ENCODE results near the gene RCSD1.
A peak's percentile ranks its signal among the peaks of the same experiment; 100 is the strongest.

RCSD1 gene

DNA sequence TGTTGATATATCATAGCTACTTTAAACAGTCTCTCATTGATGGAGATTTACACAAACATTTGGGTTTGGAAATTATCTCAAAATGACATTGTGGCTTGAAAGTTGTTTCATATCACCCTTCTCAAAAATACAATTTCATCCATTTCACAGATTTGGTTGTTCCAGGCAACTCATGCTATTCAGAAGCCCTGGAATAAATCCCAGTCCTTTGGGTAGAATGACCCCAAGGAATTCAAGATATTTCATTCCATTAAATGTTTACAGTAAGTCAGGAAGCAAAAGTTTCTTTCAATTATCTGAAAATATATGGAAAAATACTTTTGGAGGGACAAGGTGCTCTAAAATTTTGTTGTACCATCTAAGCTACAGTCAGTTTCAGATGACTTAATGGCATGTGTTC, 118.9 kb downstream of the RCSD1 start:
- Histone ChIP-seq H3K4me2 (peak overlapping the region in 3 of 11 experiments; percentile 3 to 78 (median 38); a peak in 4 of 22 replicates), H3K9ac (no peak overlapping the region), H3K4me3 (no peak overlapping the region), H3K4me1 (peaks cover 30 to 63% (median 47%) of the 10 kb centered on the region in 10 experiments), H3K36me3 (peaks cover 0 to 12% (median 0%) of the 10 kb centered on the region in 11 experiments; a peak in 3 of 22 replicates), H3K9me3 (replicated peaks in 1 of 11) (0 out of 22 replicates have a peak, but pooled peaks cover 0 to 4% (median 0%) of the 10 kb centered on the region in 11 experiments), H3K27me3 (no peaks in the 10 kb centered on the region), H4K20me1 (peaks cover 0 to 43% (median 0%) of the 10 kb centered on the region in 11 experiments; a peak in 3 of 22 replicates), H3K27ac (no peak overlapping the region)
- no peak for TF ChIP-seq Cebpa-rat (IDR thresholded peaks at IDR 0.05)

DNA sequence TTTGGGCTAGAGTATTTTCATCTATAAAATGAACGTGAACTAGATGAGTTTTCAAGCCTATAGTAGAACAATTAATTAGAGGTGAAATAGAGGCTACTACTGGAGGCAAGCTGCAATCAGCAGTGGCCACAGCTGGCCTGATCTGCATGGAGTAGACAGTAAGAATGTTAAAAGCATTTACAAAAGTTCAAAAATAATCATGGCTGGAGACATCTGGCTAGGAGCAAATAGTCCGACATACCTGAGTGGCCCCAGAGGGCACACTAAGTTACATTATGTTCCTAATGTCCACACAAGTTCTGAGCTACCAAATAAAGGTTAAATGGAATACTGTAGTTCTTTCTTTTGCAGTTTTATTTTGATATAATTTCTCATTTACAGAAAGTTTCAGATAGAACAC, 119.7 kb downstream of the RCSD1 start:
- H3K4me2 ChIP-seq = peak overlapping the region in 5 of 11 experiments; percentile 10 to 78 (median 38); a peak in 9 of 22 replicates
- H4K20me1 ChIP-seq = peaks cover 0 to 47% (median 0%) of the 10 kb centered on the region in 11 experiments; a peak in 3 of 22 replicates
- H3K27me3 ChIP-seq = no peaks in the 10 kb centered on the region
- no peak overlapping the region for H3K9ac ChIP-seq
- H3K27ac ChIP-seq = peak overlapping the region in 3 of 11 experiments; percentile 5 to 91 (median 40); a peak in 2 of 22 replicates
- peaks cover 0 to 11% (median 0%) of the 10 kb centered on the region in 11 experiments; a peak in 3 of 22 replicates for H3K36me3 ChIP-seq
- TF ChIP-seq Cebpa-rat (IDR thresholded peaks at IDR 0.05) = no peak
- H3K9me3 ChIP-seq (replicated peaks in 1 of 11) = 0 out of 22 replicates have a peak, but pooled peaks cover 0 to 4% (median 0%) of the 10 kb centered on the region in 11 experiments
- peaks cover 38 to 72% (median 55%) of the 10 kb centered on the region in 10 experiments for H3K4me1 ChIP-seq
- no peak overlapping the region for H3K4me3 ChIP-seq

DNA sequence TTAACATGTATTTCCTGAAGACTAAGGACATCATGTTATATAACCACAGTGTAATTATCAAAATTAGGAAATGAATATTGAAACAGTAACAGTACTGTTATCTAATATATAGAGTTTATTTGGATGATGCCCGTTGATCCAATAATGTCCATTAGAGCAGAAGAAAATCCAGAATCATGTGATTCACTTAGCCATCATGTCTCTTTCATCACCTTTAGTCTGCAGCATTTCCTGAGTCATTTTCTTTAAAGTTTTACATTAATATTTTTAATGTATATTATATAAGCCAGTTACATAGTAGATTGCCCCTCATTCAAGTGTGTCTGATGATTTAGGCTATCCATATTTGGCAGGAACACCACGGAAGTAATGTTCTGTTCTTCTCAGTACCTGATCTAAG, 120.6 kb downstream of the RCSD1 start:
- Histone ChIP-seq H3K27ac (peak overlapping the region in 7 of 11 experiments; percentile 39 to 95 (median 89); a peak in 7 of 22 replicates), H3K27me3 (no peaks in the 10 kb centered on the region), H3K9ac (no peak overlapping the region), H4K20me1 (peaks cover 0 to 47% (median 0%) of the 10 kb centered on the region in 11 experiments; a peak in 5 of 22 replicates), H3K4me3 (no peak overlapping the region), H3K4me2 (peak overlapping the region in 8 of 11 experiments; percentile 10 to 91 (median 43); a peak in 10 of 22 replicates), H3K4me1 (peaks cover 47 to 81% (median 64%) of the 10 kb centered on the region in 10 experiments), H3K36me3 (peaks cover 0 to 7% (median 0%) of the 10 kb centered on the region in 11 experiments; a peak in 2 of 22 replicates), H3K9me3 (replicated peaks in 1 of 11) (no peaks in the 10 kb centered on the region)
- TF ChIP-seq Cebpa-rat (IDR thresholded peaks at IDR 0.05) = no peak

GRCh38 chr1:167751676-167752075, 121.6 kb downstream of the RCSD1 start:
- no peak overlapping the region for H3K4me3 ChIP-seq
- H3K27me3 ChIP-seq = no peaks in the 10 kb centered on the region
- H3K4me1 ChIP-seq = peaks cover 50 to 91% (median 74%) of the 10 kb centered on the region in 10 experiments
- peak overlapping the region in 5 of 11 experiments; percentile 74 to 78 (median 77); a peak in 7 of 22 replicates for H3K9ac ChIP-seq
- peaks cover 0 to 7% (median 0%) of the 10 kb centered on the region in 11 experiments; a peak in 2 of 22 replicates for H3K36me3 ChIP-seq
- peak overlapping the region in 8 of 11 experiments; percentile 86 to 95 (median 90); a peak in 17 of 22 replicates for H3K27ac ChIP-seq
- no peak for TF ChIP-seq Cebpa-rat (IDR thresholded peaks at IDR 0.05)
- peaks cover 0 to 51% (median 0%) of the 10 kb centered on the region in 11 experiments; a peak in 5 of 22 replicates for H4K20me1 ChIP-seq
- H3K4me2 ChIP-seq = peak overlapping the region in 10 of 11 experiments; percentile 77 to 91 (median 83); a peak in 21 of 22 replicates
- H3K9me3 ChIP-seq (replicated peaks in 1 of 11) = no peaks in the 10 kb centered on the region

- Histone ChIP-seq H3K4me3 (peak overlapping the region in 7 of 10 experiments; percentile 23 to 63 (median 51); a peak in 11 of 20 replicates), H3K9ac (peak overlapping the region; percentile 7 to 80 (median 77); a peak in 20 of 22 replicates), H3K36me3 (peaks cover 0 to 1% (median 0%) of the 10 kb centered on the region in 11 experiments; a peak in 1 of 22 replicates), H3K27me3 (no peaks in the 10 kb centered on the region), H3K4me1 (peaks cover 50 to 95% (median 80%) of the 10 kb centered on the region in 10 experiments), H3K4me2 (peak overlapping the region; percentile 77 to 92 (median 86)), H3K27ac (peak overlapping the region; percentile 19 to 95 (median 89); a peak in 21 of 22 replicates), H4K20me1 (peaks cover 0 to 54% (median 0%) of the 10 kb centered on the region in 11 experiments; a peak in 5 of 22 replicates), H3K9me3 (replicated peaks in 1 of 11) (no peaks in the 10 kb centered on the region)
- no peak for TF ChIP-seq Cebpa-rat (IDR thresholded peaks at IDR 0.05)
Observed at GRCh38 chr1:167752219-167752985, 122.4 kb downstream of the RCSD1 start.

GRCh38 chr1:167755654-167756053, 125.6 kb downstream of the RCSD1 start:
- H3K9me3 ChIP-seq (replicated peaks in 1 of 11) = peaks cover 0 to 14% (median 0%) of the 10 kb centered on the region in 11 experiments; a peak in 5 of 22 replicates
- H3K27me3 ChIP-seq = no peaks in the 10 kb centered on the region
- H3K4me2 ChIP-seq = peak overlapping the region in 8 of 11 experiments; percentile 76 to 91 (median 79); a peak in 16 of 22 replicates
- H3K4me3 ChIP-seq = no peak overlapping the region
- H3K27ac ChIP-seq = peak overlapping the region in 7 of 11 experiments; percentile 15 to 91 (median 87); a peak in 13 of 22 replicates
- H3K9ac ChIP-seq = peak overlapping the region in 4 of 11 experiments; percentile 21 to 32 (median 29); a peak in 5 of 22 replicates
- TF ChIP-seq Cebpa-rat (IDR thresholded peaks at IDR 0.05) = no peak
- H4K20me1 ChIP-seq = peaks cover 0 to 63% (median 0%) of the 10 kb centered on the region in 11 experiments; a peak in 5 of 22 replicates
- H3K36me3 ChIP-seq = peaks cover 0 to 12% (median 7%) of the 10 kb centered on the region in 11 experiments; a peak in 9 of 22 replicates
- H3K4me1 ChIP-seq = peaks cover 50 to 89% (median 82%) of the 10 kb centered on the region in 10 experiments
